Cortex of kidney (tissue), 1 donor: Measurements from ENCODE around the gene WDSUB1.

ENCODE experiments used
- DNase-seq: peaks from one replicate; lab custom pipeline; 2025; lab: John Stamatoyannopoulos, UW

WDSUB1 gene

GRCh38 chr2:159285929-159286708, at the start of gene WDSUB1:
WDSUB1 (minus strand) TSS chr2:159286703; CDS start chr2:159283069, 3,634 bp downstream.
- DNase-seq, result no peak

- DNase-seq, result no peak
Measured at GRCh38 chr2:159326569-159327255, 40.2 kb upstream of the WDSUB1 start.

GRCh38 chr2:159322419-159322818, 35.9 kb upstream of the WDSUB1 start:
- DNase-seq, result no peak

GRCh38 chr2:159317392-159318088, 31.0 kb upstream of the WDSUB1 start:
- no peak for DNase-seq

- DNase-seq, result no peak
Measured at GRCh38 chr2:159307942-159308341, 21.4 kb upstream of the WDSUB1 start.

GRCh38 chr2:159300586-159300985, 14.1 kb upstream of the WDSUB1 start:
- DNase-seq, result no peak

- no peak for DNase-seq
Measured at GRCh38 chr2:159298967-159299366, 12.5 kb upstream of the WDSUB1 start.

- DNase-seq, result no peak
Measured at GRCh38 chr2:159297042-159297707, 10.7 kb upstream of the WDSUB1 start.

GRCh38 chr2:159292157-159292556, 5.7 kb upstream of the WDSUB1 start:
- DNase-seq, result no peak

- DNase-seq, result no peak
Measured at GRCh38 chr2:159290289-159290907, 3.9 kb upstream of the WDSUB1 start.

- no peak for DNase-seq
Measured at GRCh38 chr2:159287733-159288132, 1.2 kb upstream of the WDSUB1 start.

GRCh38 chr2:159286709-159287441, 372 bp upstream of the WDSUB1 start:
- DNase-seq, result peak; percentile 70

- DNase-seq, result no peak
Measured at GRCh38 chr2:159285433-159285832, 1.1 kb downstream of the WDSUB1 start.

GRCh38 chr2:159283529-159283928, 3.0 kb downstream of the WDSUB1 start:
- DNase-seq, result no peak

- DNase-seq, result no peak
Measured at GRCh38 chr2:159281002-159281401, 5.5 kb downstream of the WDSUB1 start.

GRCh38 chr2:159279700-159280099, 6.8 kb downstream of the WDSUB1 start:
- DNase-seq, result no peak

GRCh38 chr2:159275111-159275510, 11.4 kb downstream of the WDSUB1 start:
- DNase-seq, result no peak

GRCh38 chr2:159272156-159272555, 14.3 kb downstream of the WDSUB1 start:
- no peak for DNase-seq

- no peak for DNase-seq
Measured at GRCh38 chr2:159270744-159271379, 15.6 kb downstream of the WDSUB1 start.

GRCh38 chr2:159267921-159268320, 18.6 kb downstream of the WDSUB1 start:
- DNase-seq, result no peak

- no peak for DNase-seq
Measured at GRCh38 chr2:159266554-159266953, 19.9 kb downstream of the WDSUB1 start.
